K562 (cell line): Measurements from ENCODE around the gene KNDC1. TPM values are rescaled to one million over a fixed set of nuclear protein-coding genes. Genes with fewer than 3 reads are reported as not detected.

ENCODE experiments used
- BCOR ChIP-seq: fragments of 450-650 bp; IDR thresholded peaks from 2 replicates; pipeline ENCODE4 v1.6.1; 2016
- EZH2 ChIP-seq: IDR thresholded peaks from 2 replicates; pipeline ENCODE4 v1.6.1; 2012; ENCODE audit warnings: low read depth, mild to moderate bottlenecking, inconsistent platforms, low read length, borderline replicate concordance
- FOXA3 ChIP-seq, 2 experiments: fragments of 450-650 bp in 1 of 2; sonication (generic) in 1 of 2; formaldehyde crosslinking; IDR thresholded peaks in 1 of 2; conservative IDR thresholded peaks in 1 of 2; 2 replicates each; pipeline versions ENCODE4 v1.4.0 to v1.8.0; 2020 to 2022; ENCODE audit warnings: mild to moderate bottlenecking in 2 of 2, missing genetic modification reagents in 1 of 2
- GTF2B ChIP-seq: IDR thresholded peaks from 2 replicates; pipeline ENCODE4 v1.6.1; 2011; ENCODE audit not compliant: insufficient read length; ENCODE audit errors: extremely low read depth
- HOXB6 ChIP-seq: fragments of 250-450 bp; sonication (Bioruptor Pico); IDR thresholded peaks from 2 replicates; pipeline ENCODE4 v1.5.1; 2022; ENCODE audit warnings: mild to moderate bottlenecking, borderline replicate concordance
- JUN ChIP-seq, 2 experiments: sonication (generic) in 1 of 2; formaldehyde crosslinking in 1 of 2; IDR thresholded peaks; 2 replicates each; pipeline versions ENCODE4 v1.6.1 to v1.8.0; 2012 to 2022; ENCODE audit warnings: borderline replicate concordance in 2 of 2, mild to moderate bottlenecking in 2 of 2, improper control_type of control experiment in 1 of 2, low read depth in 1 of 2, low read length in 1 of 2, missing genetic modification reagents in 1 of 2
- MED1 ChIP-seq: sonication (generic); formaldehyde crosslinking; IDR thresholded peaks from 2 replicates; pipeline ENCODE4 v1.8.1; 2023; ENCODE audit warnings: missing genetic modification reagents, borderline replicate concordance
- NCOR1 ChIP-seq: fragments of 450-650 bp; IDR thresholded peaks from 2 replicates; pipeline ENCODE4 v1.6.1; 2016; ENCODE audit warnings: mild to moderate bottlenecking, moderate library complexity
- NFXL1 ChIP-seq: fragments of 450-650 bp; formaldehyde crosslinking; IDR thresholded peaks from 2 replicates; pipeline ENCODE4 v1.4.0; 2021; ENCODE audit warnings: mild to moderate bottlenecking
- STAG1 ChIP-seq: sonication (generic); formaldehyde crosslinking; IDR thresholded peaks from 2 replicates; pipeline ENCODE4 v1.5.0; 2020; ENCODE audit warnings: missing genetic modification reagents, borderline replicate concordance
- TCF3 ChIP-seq: sonication (generic); formaldehyde crosslinking; IDR thresholded peaks from 2 replicates; pipeline ENCODE4 v1.4.0; 2020; ENCODE audit warnings: mild to moderate bottlenecking, missing genetic modification reagents
- TOE1 ChIP-seq, 2 experiments: fragments of 450-650 bp in 1 of 2; sonication (generic) in 1 of 2; formaldehyde crosslinking in 1 of 2; IDR thresholded peaks; 2 replicates each; pipeline versions ENCODE4 v1.7.1 to v1.8.0; 2016 to 2022; ENCODE audit warnings: borderline replicate concordance in 2 of 2, mild to moderate bottlenecking in 2 of 2, antibody characterized with exemption in 1 of 2, inconsistent platforms in 1 of 2, low read depth in 1 of 2, missing genetic modification reagents in 1 of 2, moderate library complexity in 1 of 2
- YBX1 ChIP-seq: fragments of 450-650 bp; IDR thresholded peaks from 2 replicates; pipeline ENCODE4 v1.7.1; 2016; ENCODE audit warnings: mild to moderate bottlenecking
- ZBTB11 ChIP-seq, 3 experiments: fragments of 200-800 bp in 1 of 3; fragments of 250-450 bp in 1 of 3; fragments of 450-650 bp in 1 of 3; sonication (Bioruptor Pico) in 1 of 3; sonication (Bioruptor generic) in 1 of 3; formaldehyde crosslinking in 1 of 3; IDR thresholded peaks; 2 replicates each; pipeline versions ENCODE4 v1.6.1 to v1.8.0; 2016 to 2022; ENCODE audit warnings: mild to moderate bottlenecking in 2 of 3, missing genetic modification characterization in 2 of 3, missing compliant biosample characterization in 1 of 3, moderate library complexity in 1 of 3
- ZKSCAN3 ChIP-seq: fragments of 250-450 bp; sonication (Bioruptor Pico); IDR thresholded peaks from 2 replicates; pipeline ENCODE4 v1.4.0; 2020
- ZNF140 ChIP-seq: fragments of 250-450 bp; sonication (Bioruptor Pico); IDR thresholded peaks from 2 replicates; pipeline ENCODE4 v1.8.0; 2021; ENCODE audit warnings: moderate library complexity, mild to moderate bottlenecking, inconsistent platforms
- ZNF280A ChIP-seq: fragments of 450-650 bp; IDR thresholded peaks from 2 replicates; pipeline ENCODE4 v1.6.1; 2018; ENCODE audit warnings: mild to moderate bottlenecking, low read depth; ENCODE audit not compliant: partially characterized antibody
- ZNF444 ChIP-seq: fragments of 250-450 bp; sonication (Bioruptor Pico); IDR thresholded peaks from 2 replicates; pipeline ENCODE4 v1.4.0; 2020; ENCODE audit warnings: mild to moderate bottlenecking, moderate library complexity
- ZNF561 ChIP-seq: fragments of 450-650 bp; formaldehyde crosslinking; conservative IDR thresholded peaks from 2 replicates; pipeline ENCODE4 v1.4.0; 2020; ENCODE audit warnings: mild to moderate bottlenecking, moderate library complexity
- ZNF707 ChIP-seq: fragments of 250-450 bp; sonication (Bioruptor Pico); conservative IDR thresholded peaks from 2 replicates; pipeline ENCODE4 v1.8.0; 2022; ENCODE audit warnings: inconsistent platforms, mild to moderate bottlenecking, moderate library complexity
- ZNF780A ChIP-seq: fragments of 250-450 bp; sonication (Bioruptor Pico); IDR thresholded peaks from 2 replicates; pipeline ENCODE4 v1.5.0; 2021; ENCODE audit warnings: mild to moderate bottlenecking
- ZSCAN32 ChIP-seq: fragments of 450-650 bp; formaldehyde crosslinking; IDR thresholded peaks from 2 replicates; pipeline ENCODE4 v1.4.0; 2020; ENCODE audit warnings: mild to moderate bottlenecking, moderate library complexity
- polyA plus RNA-seq, 8 experiments: library from polyadenylated mRNA; depleted of rRNA in 4 of 8; stranded (reverse) in 5 of 8; unstranded in 3 of 8; fragments of >200 nt; fragmentation: Nextera tagmentation in 2 of 8; fragmentation: Illumina TruSeq in 1 of 8; extraction: Ambion mirVana in 2 of 8; extraction: Trizol in 1 of 8; gene quantifications; 2 replicates each; pipeline versions ENCODE4 v1.2.1 to v1.2.3, GENCODE V29; 2011 to 2014; ENCODE audit warnings: inconsistent platforms in 1 of 8, missing spikeins in 1 of 8
- total RNA-seq, 7 experiments: library from RNA; depleted of rRNA in 6 of 7; stranded (reverse); fragments of >200 nt in 6 of 7; fragmentation: Illumina TruSeq in 2 of 7; extraction: Trizol in 2 of 7; gene quantifications; 2 replicates each; pipeline versions ENCODE4 v1.2.1 to v1.2.3, GENCODE V29; 2011 to 2021; ENCODE audit warnings: low replicate concordance in 1 of 7
- TF ChIP-seq, protein P1 (sequence below): sonication (generic); formaldehyde crosslinking; IDR thresholded peaks from 2 replicates; pipeline ENCODE4 v1.8.0; 2022; ENCODE audit warnings: mild to moderate bottlenecking, missing genetic modification reagents

KNDC1 gene
- total and polyA plus RNA-seq, 9 of the 15 experiments (the other 6 are each of a cell fraction or from before 2014, with no cell fraction given), result 0.07 to 0.26 (median 0.11) TPM; not detected in 6

DNA sequence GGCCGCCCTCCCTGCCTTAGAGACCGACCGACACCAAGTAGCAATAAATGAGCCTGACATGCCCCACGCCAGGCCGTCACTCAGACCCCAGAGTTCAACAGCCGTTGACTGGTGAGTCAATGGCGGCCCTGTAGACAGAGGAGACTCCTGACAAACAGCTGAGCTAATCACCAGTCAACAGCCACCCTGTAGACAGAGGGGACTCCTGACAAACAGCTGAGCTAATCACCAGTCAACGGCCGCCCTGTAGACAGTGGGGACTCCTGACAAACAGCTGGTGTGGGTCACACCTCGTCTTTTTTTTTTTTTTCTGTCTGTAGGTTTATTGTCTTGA lies 16.9 kb upstream of the KNDC1 start (continued):
- TF ChIP-seq ZNF707 (CRISPR knock-in tag) (no peak), ZNF561 (CRISPR knock-in tag) (no peak), ZNF280A (no peak), TOE1 (IDR thresholded peaks at IDR 0.05; ENCODE audit: borderline replicate concordance) (no peak), TOE1 (CRISPR knock-in tag; IDR thresholded peaks at IDR 0.05; ENCODE audit: borderline replicate concordance, low read depth) (no peak), EZH2 (no peak), STAG1 (CRISPR knock-in tag) (no peak), ZNF444 (CRISPR knock-in tag) (no peak), HOXB6 (CRISPR knock-in tag) (no peak), TCF3 (CRISPR knock-in tag) (peak; percentile 92), FOXA3 (CRISPR knock-in tag; conservative IDR thresholded peaks at IDR 0.05 in 1 of 2, IDR thresholded peaks at IDR 0.05 in 1 of 2) (peak in 1 of 2 experiments; percentile 81; a peak in 2 of 4 replicates), NFXL1 (CRISPR knock-in tag) (no peak), GTF2B (no peak), JUN (IDR thresholded peaks at IDR 0.05; ENCODE audit: borderline replicate concordance, low read depth, low read length) (0 out of 2 replicates have a peak, but pooled peaks have one; percentile 13), JUN (CRISPR knock-in tag; IDR thresholded peaks at IDR 0.05; ENCODE audit: borderline replicate concordance) (no peak), ZSCAN32 (CRISPR knock-in tag) (no peak), ZNF140 (CRISPR knock-in tag) (no peak), ZBTB11 (CRISPR knock-in tag; IDR thresholded peaks at IDR 0.05) (no peak), NCOR1 (peak; percentile 93), BCOR (no peak), MED1 (CRISPR knock-in tag) (no peak), ZKSCAN3 (CRISPR knock-in tag) (no peak), YBX1 (no peak), ZNF780A (no peak)
- TF ChIP-seq, protein P1, sequence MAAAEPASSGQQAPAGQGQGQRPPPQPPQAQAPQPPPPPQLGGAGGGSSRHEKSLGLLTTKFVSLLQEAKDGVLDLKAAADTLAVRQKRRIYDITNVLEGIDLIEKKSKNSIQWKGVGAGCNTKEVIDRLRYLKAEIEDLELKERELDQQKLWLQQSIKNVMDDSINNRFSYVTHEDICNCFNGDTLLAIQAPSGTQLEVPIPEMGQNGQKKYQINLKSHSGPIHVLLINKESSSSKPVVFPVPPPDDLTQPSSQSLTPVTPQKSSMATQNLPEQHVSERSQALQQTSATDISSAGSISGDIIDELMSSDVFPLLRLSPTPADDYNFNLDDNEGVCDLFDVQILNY (CRISPR knock-in tag), result no peak
